Chondrocyte (in vitro differentiated cells): ENCODE measurements around the gene NKAP. TPM values are rescaled to one million over a fixed set of nuclear protein-coding genes. Genes with fewer than 3 reads are reported as not detected.
"Not testable (repeated sequence)": the region's sequence is repeated elsewhere in the genome, so short reads cannot be mapped to it uniquely, and the experiment has no call there.

Experiments used
- DNase-seq: peaks from one replicate; pipeline ENCODE4 v3.0.0; 2021; ENCODE audit warnings: mixed read lengths, low spot score
- H3K27ac Mint-ChIP-seq: one replicate; pipeline ENCODE4 v1.8.0; 2021; ENCODE audit warnings: mild to moderate bottlenecking, moderate library complexity, mixed read lengths; ENCODE audit not compliant: unreplicated experiment
- H3K27me3 Mint-ChIP-seq: 2 replicates; pipeline ENCODE4 v1.8.0; 2021; ENCODE audit warnings: low read depth, mixed read lengths
- H3K36me3 Mint-ChIP-seq: 2 replicates; pipeline ENCODE4 v1.8.0; 2021; ENCODE audit warnings: low read depth, mixed read lengths
- H3K4me1 Mint-ChIP-seq: 2 replicates; pipeline ENCODE4 v1.8.0; 2021; ENCODE audit warnings: low read depth, mild to moderate bottlenecking, mixed read lengths
- H3K4me3 Mint-ChIP-seq: one replicate; pipeline ENCODE4 v1.8.0; 2021; ENCODE audit warnings: mild to moderate bottlenecking, moderate library complexity, mixed read lengths; ENCODE audit not compliant: unreplicated experiment
- H3K9me3 Mint-ChIP-seq: 2 replicates; pipeline ENCODE4 v1.8.0; 2021; ENCODE audit warnings: low read depth, mixed read lengths
- total RNA-seq: library from RNA; stranded (reverse); gene quantifications from 3 replicates; pipeline ENCODE4 v1.2.1, GENCODE V29; 2021
- TF ChIP-seq, protein P1 (sequence below): fragments of 200-600 bp; sonication (generic); IDR thresholded peaks from 2 replicates; pipeline ENCODE4 v1.5.0; 2021; ENCODE audit warnings: antibody characterized with exemption, mild to moderate bottlenecking, moderate library complexity

NKAP gene
- total RNA-seq, 1 donor from 2014 or later = 6.4 TPM

DNA sequence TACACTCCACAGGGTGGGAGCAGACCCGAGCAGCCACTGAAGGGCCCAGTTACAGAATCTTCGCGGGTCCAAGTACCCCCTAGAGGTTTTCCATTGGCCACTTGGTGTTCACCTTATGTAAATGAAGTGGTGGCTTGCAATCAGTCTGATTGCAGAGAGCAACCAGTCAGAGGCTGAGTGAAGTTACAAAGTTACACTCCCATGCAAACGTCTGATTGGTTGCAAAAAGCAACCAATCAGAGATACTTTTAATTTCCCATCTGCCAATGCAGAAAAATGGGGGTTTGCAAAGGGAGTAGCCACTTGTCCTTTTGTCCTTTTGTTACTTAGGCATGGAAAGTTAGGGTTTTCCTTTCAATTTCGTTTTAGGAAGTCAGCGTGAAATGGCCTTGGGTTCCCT lies 27.0 kb upstream of the NKAP start:
- Mint-ChIP-seq H3K4me1 (no peaks in the 10 kb centered on the region), H3K9me3 (peaks cover 7% of the 10 kb centered on the region), H3K27ac (no peak overlapping the region), H3K36me3 (no peaks in the 10 kb centered on the region), H3K27me3 (no peaks in the 10 kb centered on the region), H3K4me3 (no peak overlapping the region)
- no peak for DNase-seq
- TF ChIP-seq, protein P1, sequence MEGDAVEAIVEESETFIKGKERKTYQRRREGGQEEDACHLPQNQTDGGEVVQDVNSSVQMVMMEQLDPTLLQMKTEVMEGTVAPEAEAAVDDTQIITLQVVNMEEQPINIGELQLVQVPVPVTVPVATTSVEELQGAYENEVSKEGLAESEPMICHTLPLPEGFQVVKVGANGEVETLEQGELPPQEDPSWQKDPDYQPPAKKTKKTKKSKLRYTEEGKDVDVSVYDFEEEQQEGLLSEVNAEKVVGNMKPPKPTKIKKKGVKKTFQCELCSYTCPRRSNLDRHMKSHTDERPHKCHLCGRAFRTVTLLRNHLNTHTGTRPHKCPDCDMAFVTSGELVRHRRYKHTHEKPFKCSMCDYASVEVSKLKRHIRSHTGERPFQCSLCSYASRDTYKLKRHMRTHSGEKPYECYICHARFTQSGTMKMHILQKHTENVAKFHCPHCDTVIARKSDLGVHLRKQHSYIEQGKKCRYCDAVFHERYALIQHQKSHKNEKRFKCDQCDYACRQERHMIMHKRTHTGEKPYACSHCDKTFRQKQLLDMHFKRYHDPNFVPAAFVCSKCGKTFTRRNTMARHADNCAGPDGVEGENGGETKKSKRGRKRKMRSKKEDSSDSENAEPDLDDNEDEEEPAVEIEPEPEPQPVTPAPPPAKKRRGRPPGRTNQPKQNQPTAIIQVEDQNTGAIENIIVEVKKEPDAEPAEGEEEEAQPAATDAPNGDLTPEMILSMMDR = no peak

DNA sequence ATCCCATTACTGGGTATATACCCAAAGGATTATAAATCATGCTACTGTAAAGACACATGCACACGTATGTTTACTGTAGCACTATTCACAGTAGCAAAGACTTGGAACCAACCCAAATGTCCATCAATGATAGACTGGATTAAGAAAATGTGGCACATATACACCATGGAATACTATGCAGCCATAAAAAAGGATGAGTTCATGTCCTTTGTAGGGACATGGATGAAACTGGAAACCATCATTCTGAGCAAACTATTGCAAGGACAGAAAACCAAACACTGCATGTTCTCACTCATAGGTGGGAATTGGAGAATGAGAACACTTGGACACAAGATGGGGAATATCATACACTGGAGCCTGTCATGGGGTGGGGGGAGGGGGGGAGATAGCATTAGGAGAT lies 23.3 kb upstream of the NKAP start:
- DNase-seq, H3K27ac Mint-ChIP-seq, H3K4me1 Mint-ChIP-seq, H3K4me3 Mint-ChIP-seq, H3K36me3 Mint-ChIP-seq, H3K27me3 Mint-ChIP-seq: not testable (repeated sequence)
- H3K9me3 Mint-ChIP-seq = peaks cover 15% of the 10 kb centered on the region

DNA sequence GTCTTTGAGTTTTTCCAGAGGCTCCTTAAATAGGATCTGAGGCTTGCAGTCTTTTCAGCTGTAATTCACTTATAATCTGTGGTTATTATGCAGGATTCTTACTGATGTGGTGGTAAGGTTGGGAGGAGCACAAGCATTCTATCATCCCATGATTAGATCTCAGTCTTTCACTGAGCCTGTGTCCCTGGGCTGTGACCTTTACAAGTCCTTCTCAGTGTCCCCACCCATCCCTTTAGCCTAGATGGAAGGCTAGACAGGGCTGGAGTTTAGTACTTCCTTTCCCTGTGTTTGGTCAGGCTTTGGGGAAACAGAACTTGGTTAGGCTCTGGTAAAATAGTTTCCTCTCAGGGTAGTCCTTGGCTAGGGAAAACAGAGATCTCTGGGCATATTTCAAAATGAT lies 17.1 kb upstream of the NKAP start:
- TF ChIP-seq, protein P1 = no peak
- H3K36me3 Mint-ChIP-seq = no peaks in the 10 kb centered on the region
- H3K4me1 Mint-ChIP-seq = no peaks in the 10 kb centered on the region
- H3K4me3 Mint-ChIP-seq = no peak overlapping the region
- no peak for DNase-seq
- H3K9me3 Mint-ChIP-seq = peaks cover 22% of the 10 kb centered on the region
- peaks cover 2% of the 10 kb centered on the region for H3K27me3 Mint-ChIP-seq
- H3K27ac Mint-ChIP-seq = no peak overlapping the region

DNA sequence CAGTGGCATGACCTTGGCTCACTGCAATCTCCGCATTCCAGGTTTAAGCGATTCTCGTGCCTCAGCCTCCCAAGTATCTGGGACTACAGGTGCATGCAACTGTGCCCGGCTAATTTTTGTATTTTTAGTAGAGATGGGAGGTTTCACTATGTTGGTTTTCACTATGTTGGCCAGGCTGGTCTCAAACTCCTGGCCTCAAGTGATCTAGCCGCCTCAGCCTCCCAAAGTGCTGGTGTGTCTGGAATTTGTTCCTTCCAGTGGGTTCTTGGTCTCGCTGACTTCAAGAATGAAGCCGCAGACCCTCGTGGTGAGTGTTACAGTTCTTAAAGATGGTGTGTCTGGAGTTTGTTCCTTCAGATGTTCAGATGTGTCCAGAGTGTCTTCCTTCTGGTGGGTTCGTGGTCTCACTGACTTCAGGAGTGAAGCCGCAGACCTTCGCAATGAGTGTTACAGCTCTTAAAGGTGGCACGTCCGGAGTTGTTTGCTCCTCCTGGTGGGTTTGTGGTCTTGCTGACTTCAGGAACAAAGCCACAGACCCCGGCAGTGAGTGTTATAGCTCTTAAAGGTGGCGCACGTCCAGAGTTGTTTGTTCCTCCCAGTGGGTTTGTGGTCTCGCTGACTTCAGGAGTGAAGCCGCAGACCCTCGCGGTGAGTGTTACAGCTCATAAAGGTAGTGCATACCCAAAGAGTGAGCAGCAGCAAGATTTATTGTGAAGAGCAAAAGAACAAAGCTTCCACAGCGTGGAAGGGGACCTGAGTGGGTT lies 12.4 kb upstream of the NKAP start:
- not testable (repeated sequence) for H3K27me3 Mint-ChIP-seq, H3K27ac Mint-ChIP-seq, DNase-seq, H3K36me3 Mint-ChIP-seq, H3K4me3 Mint-ChIP-seq, H3K4me1 Mint-ChIP-seq
- H3K9me3 Mint-ChIP-seq = peaks cover 15% of the 10 kb centered on the region

DNA sequence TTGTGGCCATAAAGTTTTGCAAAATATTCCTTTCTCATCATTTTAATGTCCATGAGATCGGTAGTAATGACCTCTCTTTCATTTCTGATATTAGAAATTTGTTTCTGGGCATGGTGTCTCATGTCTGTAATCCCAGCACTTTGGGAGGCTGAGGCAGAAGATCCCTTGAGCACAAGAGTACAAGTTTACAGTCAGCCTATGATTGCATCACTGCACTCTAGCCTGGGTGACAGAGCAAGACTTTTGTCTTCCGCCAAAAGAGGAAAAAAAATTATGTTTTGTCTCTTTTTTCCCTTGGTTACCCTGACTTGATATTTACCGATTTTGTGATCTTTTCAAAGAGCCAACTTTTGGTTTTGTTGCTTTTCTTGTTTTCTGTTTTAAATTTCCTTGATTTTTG lies 10.8 kb upstream of the NKAP start:
- no peak overlapping the region for H3K27ac Mint-ChIP-seq
- TF ChIP-seq, protein P1 = no peak
- H3K36me3 Mint-ChIP-seq = no peaks in the 10 kb centered on the region
- H3K4me3 Mint-ChIP-seq = no peak overlapping the region
- peaks cover 6% of the 10 kb centered on the region for H3K27me3 Mint-ChIP-seq
- H3K9me3 Mint-ChIP-seq = peaks cover 13% of the 10 kb centered on the region
- no peak for DNase-seq
- no peaks in the 10 kb centered on the region for H3K4me1 Mint-ChIP-seq

DNA sequence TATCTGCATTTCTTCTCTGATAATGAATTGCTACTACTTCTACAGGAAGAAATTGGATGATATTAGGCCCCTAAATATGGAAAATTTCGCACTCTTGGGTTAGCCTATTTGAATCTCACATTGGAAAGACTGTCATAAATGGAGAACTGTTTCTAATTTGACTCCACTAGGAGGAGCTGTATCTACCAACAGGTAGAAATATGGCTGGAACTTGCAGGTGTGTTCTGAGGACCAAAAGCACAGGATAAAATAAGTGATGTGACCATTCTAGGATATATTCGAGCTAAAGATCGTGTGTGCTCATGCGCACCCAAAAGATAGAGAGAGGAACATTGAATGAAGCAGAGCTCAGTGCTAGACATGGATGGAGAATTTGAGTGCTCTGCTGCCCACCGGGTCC lies 4.8 kb upstream of the NKAP start:
- TF ChIP-seq, protein P1 = peak; percentile 22
- no peak for DNase-seq
- peaks cover 5% of the 10 kb centered on the region for H3K4me1 Mint-ChIP-seq
- H3K27me3 Mint-ChIP-seq = peaks cover 2% of the 10 kb centered on the region
- peaks cover 3% of the 10 kb centered on the region for H3K9me3 Mint-ChIP-seq
- no peak overlapping the region for H3K27ac Mint-ChIP-seq
- no peaks in the 10 kb centered on the region for H3K36me3 Mint-ChIP-seq
- H3K4me3 Mint-ChIP-seq = no peak overlapping the region
